GM19455 (cell line): ENCODE measurements around the gene HCST.
"Not testable (repeated sequence)": the region's sequence is repeated elsewhere in the genome, so short reads cannot be mapped to it uniquely, and the experiment has no call there.

Experiments
- ATAC-seq: cut with Tn5 transposase; IDR thresholded peaks from one replicate; pipeline ENCODE4 v1.9.1; 2021; ENCODE audit not compliant: unreplicated experiment

Gene HCST, protein sequence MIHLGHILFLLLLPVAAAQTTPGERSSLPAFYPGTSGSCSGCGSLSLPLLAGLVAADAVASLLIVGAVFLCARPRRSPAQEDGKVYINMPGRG

DNA sequence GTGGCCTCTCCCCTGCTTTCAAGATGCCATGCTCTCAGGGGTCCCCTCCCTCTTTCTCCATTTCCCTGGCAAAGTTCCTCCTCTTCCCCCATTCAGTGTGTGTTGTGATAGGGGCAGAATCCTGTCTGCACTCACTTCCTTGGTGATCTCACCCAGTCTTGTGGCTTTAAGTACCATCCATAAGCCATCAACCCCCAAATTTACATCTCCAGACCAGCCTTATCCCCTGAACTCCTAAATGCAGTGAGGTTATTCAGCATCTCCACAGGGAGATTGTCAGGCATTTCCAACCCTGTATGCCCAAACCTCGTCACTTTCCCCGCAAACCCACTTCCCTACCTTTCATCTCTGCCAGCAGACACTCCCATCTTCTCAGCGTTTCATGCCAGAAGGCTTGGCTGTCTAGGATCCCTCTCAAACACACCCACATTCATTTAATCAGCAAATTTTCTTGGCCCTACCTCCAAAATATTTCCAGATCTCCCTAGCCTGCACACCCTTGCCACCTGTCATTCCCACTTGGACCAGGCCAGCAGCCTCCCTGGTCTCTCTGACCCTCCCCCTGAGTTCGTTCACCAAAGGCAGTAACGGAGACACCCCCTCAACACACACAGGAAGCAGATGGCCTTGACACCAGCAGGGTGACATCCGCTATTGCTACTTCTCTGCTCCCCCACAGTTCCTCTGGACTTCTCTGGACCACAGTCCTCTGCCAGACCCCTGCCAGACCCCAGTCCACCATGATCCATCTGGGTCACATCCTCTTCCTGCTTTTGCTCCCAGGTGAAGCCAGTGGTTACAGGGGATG lies at the start of gene HCST:
Gene HCST, plus strand, starts transcription at position 676 of the 808 bp plus-strand sequence. Its CDS starts 65 bp downstream, at position 741.
- ATAC-seq: no peak

DNA sequence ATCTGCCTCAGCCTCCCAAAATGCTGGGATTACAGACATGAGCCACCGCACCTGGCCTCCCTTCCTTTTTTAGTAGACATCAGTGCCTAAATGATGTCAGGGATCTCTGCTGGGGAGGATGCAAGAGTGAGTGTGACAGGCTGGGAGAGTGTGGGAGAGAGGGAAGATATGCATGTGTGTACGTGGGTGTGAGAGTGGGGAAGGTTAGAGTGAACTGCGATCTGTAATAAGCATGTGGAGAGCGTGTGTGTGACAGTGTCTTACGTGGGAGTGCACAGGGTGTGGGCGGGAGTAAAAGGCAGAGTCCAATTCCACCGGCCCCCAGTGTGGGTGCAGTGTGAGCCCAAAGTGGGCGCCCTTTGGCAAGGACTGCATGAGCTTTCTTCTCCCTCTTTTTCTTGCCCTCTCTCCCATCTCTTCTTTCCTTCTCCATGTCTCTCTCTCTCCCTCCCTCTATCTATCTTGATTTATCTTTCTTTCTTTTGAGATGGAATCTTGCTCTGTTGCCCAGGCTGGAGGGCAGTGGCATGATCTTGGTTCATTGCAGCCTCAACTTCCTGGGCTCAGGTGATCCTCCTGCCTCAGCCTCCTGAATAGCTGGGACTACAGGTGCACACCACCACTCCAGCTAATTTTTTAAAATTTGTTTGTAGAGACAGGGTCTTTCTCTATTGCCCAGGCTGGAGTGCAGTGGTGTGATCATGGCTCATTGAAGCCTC lies 49.1 kb upstream of the HCST start:
- ATAC-seq: no peak

DNA sequence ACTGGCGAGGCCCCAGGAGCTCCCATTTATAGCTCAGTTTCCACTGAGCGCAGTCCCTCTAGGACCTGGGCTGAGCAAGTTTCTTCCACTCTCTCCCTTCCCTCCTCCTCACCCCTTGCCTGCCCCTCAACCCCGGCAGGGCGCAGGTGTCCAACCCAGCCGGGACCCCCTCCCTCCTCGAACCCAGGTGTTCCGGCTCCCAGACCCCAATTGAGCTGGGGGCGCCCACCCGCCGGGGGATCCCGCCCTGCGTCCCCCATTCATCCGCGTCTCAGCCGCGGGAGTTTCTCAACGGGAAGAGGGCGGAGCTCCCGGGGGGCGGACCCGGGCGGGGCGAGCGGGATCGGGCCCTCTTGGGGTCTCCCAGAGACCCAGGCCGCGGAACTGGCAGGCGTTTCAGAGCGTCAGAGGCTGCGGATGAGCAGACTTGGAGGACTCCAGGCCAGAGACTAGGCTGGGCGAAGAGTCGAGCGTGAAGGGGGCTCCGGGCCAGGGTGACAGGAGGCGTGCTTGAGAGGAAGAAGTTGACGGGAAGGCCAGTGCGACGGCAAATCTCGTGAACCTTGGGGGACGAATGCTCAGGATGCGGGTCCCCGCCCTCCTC lies 45.7 kb upstream of the HCST start, which contains the start of gene KIRREL2:
Gene KIRREL2, plus strand, starts transcription at position 366 of the 604 bp plus-strand sequence. Its CDS starts 209 bp downstream, at position 575.
- ATAC-seq: no peak

DNA sequence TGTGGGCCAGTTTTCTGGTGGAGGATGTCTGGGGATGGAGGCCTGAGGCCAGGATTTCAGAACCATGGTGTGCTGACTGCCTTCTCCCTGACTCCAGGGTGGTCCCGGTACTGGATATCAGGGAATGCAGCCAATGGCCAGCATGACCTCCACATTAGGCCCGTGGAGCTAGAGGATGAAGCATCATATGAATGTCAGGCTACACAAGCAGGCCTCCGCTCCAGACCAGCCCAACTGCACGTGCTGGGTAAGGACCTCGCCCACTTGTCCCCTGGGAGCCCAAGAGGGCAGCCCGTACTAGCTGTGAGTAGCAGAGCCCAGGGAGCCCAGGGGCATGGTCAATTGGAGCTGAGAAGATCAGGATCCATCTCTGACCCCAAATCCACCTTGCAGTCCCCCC lies 44.0 kb upstream of the HCST start:
- ATAC-seq: no peak

DNA sequence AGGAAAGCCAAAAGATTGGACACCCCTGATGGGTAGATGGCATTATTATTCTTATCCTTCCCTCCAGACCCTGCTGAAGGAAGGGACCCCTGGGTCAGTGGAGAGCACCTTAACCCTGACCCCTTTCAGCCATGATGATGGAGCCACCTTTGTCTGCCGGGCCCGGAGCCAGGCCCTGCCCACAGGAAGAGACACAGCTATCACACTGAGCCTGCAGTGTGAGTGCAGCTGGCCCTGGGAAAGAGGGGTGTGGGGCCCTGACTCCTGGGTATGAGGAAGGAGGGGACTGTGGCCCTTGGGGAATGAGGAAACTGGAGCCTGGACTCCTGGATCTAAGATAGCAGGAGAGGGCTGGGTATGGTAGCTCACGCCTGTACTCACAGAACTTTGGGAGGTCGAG lies 42.9 kb upstream of the HCST start:
- no peak for ATAC-seq

DNA sequence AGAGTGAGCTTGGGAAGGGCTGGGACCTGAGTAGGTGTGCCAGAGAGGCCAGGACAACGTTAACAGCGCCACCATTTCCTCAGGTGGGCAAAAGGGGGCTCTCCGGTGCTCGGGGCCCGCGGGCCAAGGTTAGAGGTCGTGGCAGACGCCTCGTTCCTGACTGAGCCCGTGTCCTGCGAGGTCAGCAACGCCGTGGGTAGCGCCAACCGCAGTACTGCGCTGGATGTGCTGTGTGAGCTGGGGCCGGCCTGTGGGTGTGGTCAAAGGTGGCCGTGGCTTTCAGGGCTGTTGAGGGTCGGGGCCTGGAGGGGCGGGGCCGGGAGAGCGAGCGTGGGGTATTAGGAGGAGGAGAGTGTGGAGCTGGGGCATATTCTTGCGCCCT lies 41.9 kb upstream of the HCST start:
- ATAC-seq: no peak

DNA sequence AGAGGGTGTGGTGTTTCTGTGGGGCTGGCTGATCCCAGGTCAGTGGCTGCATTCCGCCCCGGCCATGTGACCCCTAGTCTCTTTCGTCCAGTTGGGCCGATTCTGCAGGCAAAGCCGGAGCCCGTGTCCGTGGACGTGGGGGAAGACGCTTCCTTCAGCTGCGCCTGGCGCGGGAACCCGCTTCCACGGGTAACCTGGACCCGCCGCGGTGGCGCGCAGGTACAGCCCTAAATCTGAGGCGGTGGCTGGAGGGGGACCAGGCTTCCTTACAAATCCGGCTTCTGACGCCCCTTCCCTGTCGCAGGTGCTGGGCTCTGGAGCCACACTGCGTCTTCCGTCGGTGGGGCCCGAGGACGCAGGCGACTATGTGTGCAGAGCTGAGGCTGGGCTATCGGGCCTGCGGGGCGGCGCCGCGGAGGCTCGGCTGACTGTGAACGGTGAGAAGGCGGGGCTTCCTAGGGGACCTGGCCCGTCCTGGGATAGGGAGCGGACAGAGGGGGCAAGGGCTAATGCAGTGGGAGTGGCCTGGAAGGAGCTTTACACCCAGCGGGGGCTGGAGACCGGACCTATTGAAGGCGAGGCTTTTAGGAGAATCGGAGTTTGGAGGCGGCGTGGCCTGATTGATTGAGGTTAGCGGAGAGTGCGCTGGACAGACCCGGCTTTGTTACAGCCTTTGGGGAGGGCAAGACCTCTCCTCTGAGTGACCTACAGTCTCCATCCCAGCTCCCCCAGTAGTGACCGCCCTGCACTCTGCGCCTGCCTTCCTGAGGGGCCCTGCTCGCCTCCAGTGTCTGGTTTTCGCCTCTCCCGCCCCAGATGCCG lies 41.3 kb upstream of the HCST start:
- no peak for ATAC-seq

DNA sequence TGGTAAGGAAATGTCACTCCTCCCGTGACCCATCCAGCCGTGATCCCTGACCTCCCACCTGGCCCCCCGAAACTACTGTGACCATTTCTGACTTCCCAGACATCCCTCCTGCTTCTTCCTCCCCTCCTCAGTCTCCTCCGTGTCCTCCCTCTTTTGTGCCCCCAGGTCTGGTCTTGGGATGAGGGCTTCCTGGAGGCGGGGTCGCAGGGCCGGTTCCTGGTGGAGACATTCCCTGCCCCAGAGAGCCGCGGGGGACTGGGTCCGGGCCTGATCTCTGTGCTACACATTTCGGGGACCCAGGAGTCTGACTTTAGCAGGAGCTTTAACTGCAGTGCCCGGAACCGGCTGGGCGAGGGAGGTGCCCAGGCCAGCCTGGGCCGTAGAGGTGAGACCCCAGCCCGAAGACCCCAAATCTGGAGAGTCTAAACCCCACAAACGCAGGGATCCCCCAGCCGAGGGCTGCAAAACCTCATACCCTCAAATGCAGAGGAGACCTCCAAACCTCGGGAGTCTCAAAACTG lies 40.6 kb upstream of the HCST start:
- ATAC-seq: no peak

DNA sequence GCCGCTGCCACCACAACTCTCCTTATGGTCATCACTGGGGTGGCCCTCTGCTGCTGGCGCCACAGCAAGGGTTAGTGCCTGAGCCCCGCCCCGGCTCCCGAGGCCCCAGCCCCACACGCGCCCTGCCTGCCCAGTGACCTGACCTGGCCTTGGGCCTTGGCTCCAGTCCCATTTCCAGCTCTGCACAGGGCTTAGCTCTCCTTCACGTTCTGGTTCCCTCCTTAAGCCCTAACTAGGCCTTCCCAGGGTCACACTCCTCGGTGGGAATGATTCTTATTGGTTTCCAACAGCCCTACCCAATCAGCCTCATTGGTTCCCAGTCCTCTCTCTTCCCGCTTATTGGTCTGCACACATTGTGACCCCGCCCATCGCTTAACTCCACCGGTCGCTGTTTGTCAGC lies 39.8 kb upstream of the HCST start:
- ATAC-seq: no peak

DNA sequence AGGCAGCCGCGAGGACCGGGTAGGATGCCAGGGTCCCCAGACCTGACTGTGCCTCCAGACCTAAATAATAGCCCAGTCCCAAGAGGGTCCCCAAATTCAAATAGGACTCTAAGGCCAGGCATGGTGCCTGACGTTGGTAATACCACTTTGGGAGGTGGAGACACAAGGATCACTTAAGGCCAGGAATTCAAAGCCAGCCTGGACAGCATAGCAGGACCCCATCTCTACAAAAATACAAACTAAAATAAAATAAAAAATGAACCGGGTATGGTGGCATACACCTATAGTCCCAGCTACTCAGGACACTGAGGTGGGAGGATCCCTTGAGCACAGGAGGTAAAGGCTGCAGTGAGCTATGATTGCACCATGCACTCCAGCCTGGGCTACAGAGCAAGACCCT lies 39.3 kb upstream of the HCST start:
- no peak for ATAC-seq

DNA sequence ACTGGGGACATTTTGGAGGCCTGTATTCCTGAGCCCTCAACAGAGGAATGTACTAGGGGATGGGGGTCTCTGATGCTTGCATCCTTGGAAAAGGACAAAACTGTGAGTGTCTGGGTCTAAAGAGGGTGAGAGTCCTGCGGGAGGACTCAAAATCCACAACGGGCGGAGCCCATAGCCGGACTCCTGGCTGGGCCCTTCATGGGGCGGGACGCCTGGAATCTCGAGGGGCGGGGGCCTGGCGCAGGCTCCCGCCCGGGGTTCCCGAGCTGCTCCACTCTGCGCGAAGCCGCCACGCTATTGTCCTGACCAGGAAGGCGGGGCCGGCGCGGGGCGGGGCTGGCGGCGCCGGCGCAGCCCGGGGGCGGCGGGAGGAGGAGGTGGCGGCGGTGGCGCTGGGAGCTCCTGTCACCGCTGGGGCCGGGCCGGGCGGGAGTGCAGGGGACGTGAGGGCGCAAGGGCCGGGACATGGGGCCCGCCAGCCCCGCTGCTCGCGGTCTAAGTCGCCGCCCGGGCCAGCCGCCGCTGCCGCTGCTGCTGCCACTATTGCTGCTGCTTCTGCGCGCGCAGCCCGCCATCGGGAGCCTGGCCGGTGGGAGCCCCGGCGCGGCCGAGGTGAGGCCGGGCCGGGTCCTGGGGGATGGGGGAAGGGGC lies 34.0 kb upstream of the HCST start, which contains the start of gene APLP1:
Gene APLP1, plus strand, starts transcription at position 403 of the 651 bp plus-strand sequence. Its CDS starts 63 bp downstream, at position 466.
- ATAC-seq: no peak

DNA sequence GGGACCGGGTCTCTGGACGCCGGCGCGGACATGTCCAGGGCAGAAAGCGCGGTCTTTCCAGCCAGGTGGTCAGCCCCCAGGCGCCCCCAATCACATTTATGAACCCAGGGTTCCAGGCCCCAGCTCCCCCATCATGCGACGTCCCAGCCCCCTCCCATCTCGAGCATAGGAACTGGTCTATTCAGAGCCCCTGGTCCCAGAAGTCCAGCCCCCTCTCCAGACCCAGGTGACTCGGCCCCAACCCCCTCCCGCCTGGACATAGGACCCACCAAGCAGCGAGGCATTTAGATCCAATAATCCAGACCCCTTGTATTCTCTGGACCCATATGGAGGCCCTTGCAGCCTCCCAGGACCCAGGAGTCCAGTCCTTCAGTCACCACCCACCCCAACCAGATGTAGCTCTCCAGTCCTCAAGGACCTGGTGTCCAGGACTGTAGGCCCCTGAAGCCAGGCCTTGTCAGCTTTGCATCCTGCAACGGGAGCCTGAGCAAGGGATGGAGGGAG lies 33.5 kb upstream of the HCST start:
- no peak for ATAC-seq

DNA sequence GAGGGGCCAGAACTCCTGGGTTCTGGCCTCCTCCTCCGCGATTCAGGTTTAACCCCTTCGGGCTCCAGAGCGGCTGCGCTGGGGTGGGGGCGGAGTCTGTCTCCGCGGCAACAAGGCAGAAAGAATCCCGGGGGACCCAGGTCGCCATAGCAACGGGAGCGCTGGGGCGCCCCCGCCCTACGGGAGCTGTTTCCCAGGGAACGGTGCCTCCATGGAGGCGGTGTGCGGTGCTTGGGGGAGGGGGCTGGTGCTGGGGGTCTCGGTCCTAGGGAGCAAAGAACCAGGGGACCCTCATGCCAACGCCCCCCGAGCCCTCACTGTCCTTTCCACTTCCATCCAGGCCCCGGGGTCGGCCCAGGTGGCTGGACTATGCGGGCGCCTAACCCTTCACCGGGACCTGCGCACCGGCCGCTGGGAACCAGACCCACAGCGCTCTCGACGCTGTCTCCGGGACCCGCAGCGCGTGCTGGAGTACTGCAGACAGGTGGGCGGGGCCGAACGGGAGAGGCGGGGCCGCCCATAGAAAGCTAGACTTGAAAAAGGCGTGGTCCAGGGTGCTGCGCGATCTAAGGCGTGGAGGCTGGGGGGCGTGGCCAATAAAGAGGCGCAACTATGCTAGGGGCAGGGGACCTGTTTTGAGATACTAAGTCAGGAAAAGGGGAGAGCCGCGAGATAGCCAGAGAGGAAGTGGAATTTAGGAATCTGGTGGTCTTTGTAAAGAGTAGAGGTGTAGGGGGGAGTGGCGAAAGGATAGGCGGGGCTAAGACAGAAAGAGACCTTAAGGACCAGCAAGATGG lies 32.8 kb upstream of the HCST start:
- no peak for ATAC-seq

DNA sequence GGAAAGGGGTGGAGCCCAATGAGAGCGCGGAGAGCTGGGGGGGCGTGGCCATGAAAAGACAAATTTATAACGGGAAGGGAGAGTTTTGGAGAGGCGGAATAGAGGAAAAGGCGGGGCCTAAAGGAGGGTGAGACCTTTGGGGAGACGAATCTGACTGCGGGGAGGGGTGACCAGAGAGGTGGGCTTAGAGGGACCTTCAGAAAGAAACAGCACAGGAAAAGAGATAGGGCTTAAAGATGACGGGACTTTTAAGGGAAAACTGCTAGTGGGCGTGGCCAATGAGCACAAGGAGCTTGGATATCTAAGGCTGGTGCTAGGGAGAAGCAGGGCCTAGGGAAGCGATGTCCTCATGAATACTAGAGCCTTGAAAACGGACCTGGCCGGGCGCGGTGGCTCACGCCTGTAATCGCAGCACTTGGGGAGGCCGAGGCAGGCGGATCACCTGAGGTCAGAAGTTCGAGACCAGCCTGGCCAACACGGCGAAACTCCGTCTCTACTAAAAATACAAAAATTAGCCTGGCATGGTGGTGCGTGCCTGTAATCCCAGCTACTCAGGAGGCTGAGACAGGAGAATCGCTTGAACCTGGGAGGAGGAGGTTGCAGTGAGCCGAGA lies 32.1 kb upstream of the HCST start:
- not testable (repeated sequence) for ATAC-seq

DNA sequence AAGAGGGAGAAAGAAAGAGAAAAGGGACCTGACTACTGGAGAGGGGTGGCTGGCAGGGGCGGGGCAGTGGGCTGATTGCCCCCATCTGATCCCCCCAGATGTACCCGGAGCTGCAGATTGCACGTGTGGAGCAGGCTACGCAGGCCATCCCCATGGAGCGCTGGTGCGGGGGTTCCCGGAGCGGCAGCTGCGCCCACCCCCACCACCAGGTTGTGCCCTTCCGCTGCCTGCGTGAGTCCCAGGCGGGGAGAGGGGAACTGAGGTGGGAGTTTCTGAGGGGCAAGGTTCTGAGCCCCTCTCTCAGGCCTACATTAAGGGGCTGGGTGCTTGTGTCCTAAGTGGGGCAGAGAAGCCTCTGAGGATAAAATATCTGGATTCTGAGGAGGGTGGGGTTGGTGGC lies 31.5 kb upstream of the HCST start:
- no peak for ATAC-seq

DNA sequence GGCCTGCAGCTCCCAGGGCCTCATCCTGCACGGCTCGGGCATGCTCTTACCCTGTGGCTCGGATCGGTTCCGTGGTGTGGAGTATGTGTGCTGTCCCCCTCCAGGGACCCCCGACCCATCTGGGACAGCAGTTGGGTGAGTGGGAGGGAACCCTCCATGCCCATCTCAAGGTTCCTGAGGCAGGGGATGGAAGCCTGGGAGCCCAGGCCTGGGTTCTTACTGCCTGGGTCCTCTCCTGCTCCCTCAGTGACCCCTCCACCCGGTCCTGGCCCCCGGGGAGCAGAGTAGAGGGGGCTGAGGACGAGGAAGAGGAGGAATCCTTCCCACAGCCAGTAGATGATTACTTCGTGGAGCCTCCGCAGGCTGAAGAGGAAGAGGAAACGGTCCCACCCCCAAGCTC lies 30.7 kb upstream of the HCST start:
- ATAC-seq: no peak

DNA sequence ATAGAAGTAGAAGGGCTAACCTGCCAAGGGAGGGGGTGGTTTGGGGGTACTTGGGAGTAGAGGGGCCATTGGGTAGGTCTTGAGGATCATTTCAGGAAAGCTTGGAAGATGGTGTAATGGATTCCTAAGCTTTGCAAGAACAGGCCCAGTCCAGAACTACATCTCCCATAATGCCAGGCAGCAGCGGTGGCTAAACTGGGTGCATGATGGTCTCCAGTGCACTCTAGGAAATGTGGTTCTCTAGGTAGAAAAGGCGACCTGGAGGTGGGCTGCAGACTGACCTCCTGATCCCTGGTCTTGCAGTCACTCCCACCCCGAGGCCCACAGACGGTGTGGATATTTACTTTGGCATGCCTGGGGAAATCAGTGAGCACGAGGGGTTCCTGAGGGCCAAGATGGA lies 30.1 kb upstream of the HCST start:
- ATAC-seq: no peak

DNA sequence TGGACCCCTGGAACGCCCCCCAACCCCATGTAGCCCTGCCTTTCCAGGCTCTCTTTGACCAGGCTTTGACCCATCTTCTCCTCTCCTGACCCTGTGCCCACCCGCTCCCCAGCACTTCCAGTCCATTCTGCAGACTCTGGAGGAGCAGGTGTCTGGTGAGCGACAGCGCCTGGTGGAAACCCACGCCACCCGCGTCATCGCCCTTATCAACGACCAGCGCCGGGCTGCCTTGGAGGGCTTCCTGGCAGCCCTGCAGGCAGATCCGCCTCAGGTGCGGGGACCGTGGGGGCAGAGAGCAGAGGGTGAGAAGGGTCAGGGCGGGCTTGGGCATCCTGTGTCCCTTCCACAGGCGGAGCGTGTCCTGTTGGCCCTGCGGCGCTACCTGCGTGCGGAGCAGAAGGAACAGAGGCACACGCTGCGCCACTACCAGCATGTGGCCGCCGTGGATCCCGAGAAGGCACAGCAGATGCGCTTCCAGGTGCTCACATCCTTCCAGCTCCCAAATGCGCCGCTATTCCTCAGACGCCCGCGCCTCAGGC lies 27.9 kb upstream of the HCST start:
- ATAC-seq: no peak
